EH (cell line): Measurements from ENCODE around the gene PRSS36.
"Not testable (repeated sequence)": the region's sequence is repeated elsewhere in the genome, so short reads cannot be mapped to it uniquely, and the experiment has no call there.

ENCODE experiments used
- DNase-seq: peaks from one replicate; pipeline ENCODE4 v3.0.0-alpha.2; 2015; ENCODE audit warnings: low read depth

The PRSS36 gene

GRCh38 chr16:31183432-31184428, 33.9 kb upstream of the PRSS36 start:
- DNase-seq: no peak

- peak; percentile 17 for DNase-seq
Observed at GRCh38 chr16:31182391-31182790, 32.5 kb upstream of the PRSS36 start.

- DNase-seq: peak; percentile 67
Observed at GRCh38 chr16:31181102-31181830, 31.4 kb upstream of the PRSS36 start.

DNA sequence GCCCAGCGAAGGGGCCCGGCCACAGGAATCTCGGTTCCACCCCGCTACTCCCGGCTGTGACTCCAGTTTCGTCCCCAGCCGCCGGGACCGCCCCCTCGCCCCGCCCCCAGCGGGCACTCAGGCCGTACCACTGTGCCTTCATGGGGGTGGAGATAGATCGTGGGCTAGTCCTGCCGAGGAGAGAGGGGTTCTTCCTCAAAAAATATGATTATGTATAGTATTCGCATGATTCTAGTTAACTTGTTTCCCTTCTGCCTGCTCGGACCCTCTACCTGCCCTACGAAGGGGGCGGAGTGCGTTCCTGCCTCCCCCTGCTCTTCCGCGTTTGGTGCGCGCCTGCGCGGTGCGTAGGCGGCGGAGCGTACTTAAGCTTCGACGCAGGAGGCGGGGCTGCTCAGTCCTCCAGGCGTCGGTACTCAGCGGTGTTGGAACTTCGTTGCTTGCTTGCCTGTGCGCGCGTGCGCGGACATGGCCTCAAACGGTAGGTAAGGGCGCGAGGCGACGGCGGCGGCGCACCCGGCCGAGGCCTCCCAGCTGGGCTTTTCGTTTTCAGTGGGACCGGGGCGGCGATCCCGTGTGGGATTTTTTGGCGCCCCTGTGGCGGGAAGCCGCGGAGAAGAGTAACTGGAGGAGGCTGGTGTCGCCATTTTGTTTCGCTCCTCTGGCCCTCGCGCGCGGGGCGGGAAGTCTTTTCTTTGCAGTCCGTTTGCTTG, 30.0 kb upstream of the PRSS36 start, which contains the start of gene FUS:
TSS of gene FUS (plus strand) at position 393 of the 713 bp plus-strand sequence. CDS start at position 469, 76 bp downstream.
- peak; percentile 86 for DNase-seq

DNA sequence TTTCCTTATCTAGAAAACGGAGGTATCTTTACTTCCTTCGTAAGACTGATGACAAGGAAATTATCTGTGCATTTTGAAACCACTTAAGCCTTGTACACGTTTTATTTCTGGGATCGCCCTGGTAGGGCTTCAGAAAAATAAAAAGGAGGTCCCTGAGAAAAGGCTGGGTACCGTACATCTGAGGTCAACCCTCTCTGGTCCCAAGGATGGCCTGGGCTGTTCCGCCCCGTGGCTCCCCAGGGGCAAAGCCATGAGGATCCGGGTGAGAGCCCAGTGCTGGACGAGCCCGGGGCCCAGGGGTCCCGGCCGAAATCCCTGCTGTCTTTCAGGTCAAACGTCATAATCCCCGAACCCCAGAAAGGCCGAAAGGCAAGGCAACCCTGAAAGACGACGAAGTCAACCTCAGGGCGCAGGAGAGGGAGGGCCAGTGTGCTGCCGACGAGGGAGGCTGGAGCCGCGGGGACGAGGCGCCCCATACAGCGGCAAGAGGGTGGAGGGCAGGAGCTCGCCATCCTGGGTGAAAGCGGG, 29.4 kb upstream of the PRSS36 start:
- no peak for DNase-seq

GRCh38 chr16:31177136-31177535, 27.3 kb upstream of the PRSS36 start:
- no peak for DNase-seq

DNA sequence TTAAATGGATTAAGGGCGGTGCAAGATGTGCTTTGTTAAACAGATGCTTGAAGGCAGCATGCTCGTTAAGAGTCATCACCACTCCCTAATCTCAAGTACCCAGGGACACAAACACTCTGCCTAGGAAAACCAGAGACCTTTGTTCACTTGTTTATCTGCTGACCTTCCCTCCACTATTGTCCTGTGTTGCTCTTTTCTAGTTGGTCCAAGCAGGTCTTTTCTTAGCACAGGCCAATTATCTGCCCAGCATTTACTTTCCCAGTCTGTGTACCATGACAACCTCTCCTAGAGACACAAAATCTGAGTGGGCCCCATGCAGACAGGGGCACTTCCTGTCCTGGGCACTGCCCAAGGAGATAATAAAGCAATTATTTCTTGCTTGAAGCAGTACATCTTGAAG, 20.2 kb upstream of the PRSS36 start:
- not testable (repeated sequence) for DNase-seq

DNA sequence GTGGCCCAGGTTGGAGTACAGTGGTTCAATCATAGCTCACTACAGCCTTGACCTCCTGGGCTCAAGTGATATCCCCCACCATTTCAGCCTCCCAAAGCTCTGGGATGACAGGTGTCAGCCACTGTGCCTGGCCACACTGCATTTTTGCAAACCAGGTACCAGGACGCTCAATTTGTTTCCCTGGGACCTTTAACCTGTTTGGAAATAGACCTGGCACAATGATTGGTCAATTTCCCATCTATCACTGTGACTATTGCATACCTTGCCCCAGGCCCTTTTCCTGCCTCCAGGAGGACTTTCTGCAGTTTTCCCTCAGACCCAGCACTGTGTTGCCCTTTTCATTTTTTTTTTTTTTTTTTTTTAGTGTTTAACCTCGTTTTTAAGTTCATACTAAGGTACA, 19.0 kb upstream of the PRSS36 start:
- DNase-seq: no peak

- no peak for DNase-seq
Observed at GRCh38 chr16:31167315-31167714, 17.4 kb upstream of the PRSS36 start.

DNA sequence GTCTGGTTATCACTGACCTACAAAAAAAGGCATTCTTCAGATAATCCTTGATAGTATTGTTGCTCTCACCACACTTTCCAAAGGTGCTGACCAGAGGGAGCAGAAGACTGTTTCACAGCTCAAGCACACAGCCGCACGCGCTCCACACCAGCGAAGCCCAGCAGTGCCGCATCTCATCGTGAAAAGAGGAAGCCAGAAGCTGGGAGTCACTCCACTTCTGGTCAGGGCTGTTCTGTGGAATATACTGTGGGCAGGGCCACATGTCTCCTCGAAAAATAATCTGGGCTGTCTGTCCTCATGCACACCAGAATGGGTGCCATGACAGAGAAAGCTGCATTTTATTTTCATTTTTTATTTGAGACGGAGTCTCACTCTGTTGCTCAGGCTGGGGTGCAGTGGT, 7.3 kb upstream of the PRSS36 start:
- peak; percentile 5 for DNase-seq

DNA sequence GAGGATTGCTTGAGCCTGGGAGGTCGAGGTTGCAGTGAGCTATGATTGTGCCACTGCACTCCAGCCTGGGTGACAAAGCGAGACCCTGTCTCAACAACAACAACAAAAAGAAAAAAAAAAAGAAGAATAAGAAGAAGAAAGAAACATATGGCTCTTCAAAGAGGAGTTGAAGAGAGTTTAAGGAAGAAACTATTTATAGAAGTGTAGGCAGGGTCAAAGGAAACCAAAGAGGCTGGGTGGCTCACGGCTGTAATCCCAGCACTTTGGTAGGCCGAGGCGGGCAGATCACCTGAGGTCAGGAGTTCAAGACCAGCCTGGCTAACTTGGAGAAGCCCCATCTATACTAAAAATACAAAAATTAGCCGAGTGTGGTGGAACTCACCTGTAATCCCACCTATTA, 1.1 kb upstream of the PRSS36 start:
- DNase-seq: not testable (repeated sequence)

DNA sequence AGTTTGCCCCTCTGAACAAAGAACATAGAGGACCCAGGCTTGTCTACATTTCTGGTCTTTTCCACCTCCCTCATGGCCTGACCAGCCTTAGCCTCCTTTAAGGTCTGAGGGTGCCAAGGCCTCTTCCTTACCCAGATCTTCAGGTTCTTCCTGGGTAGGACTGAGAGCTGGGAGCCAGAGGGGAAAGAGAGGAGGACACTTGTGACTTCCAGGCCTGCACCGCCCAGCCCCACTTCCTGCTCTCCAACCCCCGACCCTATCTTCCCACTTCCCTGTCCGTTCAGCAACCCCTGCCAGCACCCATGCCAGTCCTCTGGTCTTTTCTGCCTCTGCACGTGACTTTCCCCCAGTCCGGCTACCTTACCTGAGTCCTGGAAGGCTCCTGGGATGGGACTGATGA, 534 bp downstream of the PRSS36 start:
- DNase-seq: no peak

DNA sequence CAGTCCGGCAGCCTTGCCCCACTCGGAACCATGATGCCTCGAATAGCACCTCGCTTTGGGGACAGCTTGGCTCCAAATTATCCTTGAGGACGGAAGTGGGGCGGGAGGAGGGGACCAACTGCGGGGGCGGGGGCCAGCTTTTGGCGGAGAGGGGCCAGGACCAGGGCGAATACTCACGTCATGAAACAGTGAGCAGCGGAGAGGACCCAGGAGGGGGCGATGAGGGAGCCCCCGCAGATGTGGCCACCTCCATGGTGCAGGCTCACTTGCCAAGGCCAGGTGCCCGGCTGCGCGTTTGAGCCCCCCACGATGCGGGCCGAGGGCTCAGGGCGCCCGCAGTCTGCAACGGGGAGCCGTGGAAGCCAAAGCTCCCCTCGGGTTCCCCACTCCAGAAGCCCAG, 970 bp downstream of the PRSS36 start:
- no peak for DNase-seq

DNA sequence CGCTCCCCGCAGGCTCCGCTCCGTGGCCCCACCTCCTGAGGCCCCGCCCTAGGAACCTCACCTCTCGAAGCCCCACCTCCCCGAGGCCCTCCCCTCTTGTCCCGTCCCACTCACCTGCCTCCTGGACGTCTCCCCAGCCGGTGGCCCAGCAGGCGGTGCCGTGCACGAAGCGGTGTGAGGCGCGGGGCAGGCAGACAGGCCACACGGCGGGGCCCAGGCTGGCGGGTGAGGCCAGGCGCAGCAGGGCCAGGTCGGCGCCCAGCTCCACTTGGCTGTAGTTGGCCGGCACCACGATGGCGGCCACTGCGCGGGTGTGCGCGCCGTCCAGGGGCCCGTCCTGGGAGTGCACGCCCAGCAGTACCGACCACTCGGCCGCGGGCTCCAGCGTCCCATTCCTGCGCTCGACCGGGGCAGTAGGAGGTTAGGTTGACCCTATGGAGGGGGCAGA, 1.6 kb downstream of the PRSS36 start:
- DNase-seq: no peak

GRCh38 chr16:31147574-31147973, 2.3 kb downstream of the PRSS36 start:
- no peak for DNase-seq

- no peak for DNase-seq
Observed at GRCh38 chr16:31145398-31145990, 4.4 kb downstream of the PRSS36 start.

- DNase-seq: peak; percentile 13
Observed at GRCh38 chr16:31144418-31144817, 5.4 kb downstream of the PRSS36 start.

DNA sequence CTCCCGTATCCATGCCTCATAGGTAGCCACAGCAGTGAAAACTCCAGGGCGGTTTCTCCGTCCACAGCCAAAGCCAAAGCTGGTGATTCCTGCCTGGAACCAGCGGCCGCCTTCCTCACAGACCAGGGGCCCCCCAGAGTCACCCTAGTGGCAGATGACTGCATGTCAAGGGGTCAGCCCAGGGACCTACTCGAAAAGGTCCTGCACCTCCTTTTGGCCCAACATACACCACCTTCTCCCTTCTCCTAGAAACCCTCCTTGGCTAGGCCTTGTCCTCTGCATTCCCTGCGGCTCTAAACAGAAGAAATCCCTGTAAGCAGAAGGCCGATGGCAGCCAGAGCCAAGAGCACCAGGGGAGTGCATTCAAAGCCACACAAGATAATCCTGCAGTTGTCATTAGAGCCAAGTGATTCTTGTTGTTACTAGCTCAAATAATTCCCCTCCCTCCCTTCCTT, 6.1 kb downstream of the PRSS36 start:
- DNase-seq: no peak

DNA sequence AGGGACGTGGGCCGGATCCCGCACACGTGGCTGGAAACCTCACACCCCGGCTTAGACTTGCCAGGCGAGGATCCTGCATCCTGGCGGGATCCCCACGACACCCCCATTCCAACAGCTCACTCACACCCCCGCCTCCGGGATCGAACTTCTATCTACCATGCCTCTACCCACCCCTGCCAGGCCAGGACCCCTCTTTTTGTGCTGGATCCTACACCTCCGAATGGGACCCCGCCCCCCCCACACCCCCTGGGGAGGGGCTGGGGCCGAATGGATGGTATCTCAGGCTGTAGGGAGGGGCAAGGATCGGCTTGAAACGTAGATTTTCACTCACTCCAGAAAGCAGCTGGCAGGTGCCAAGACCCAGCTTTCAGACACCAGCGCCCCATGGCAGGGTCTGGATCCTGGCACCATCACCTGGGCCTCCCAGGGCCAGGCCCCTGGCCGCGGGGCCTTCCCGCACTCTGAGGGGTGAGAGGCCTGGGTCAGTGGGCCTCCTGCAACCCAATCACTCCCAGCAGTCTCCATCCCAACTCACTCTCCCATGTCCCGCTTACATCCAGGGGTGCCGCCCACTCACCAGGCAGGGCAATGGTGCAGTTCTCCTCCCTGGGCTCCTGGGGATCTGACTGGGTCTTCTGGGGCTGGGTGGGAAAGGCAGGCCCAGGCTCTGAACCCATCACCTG, 6.7 kb downstream of the PRSS36 start:
- DNase-seq: no peak

- peak; percentile 99 for DNase-seq
Observed at GRCh38 chr16:31142109-31143010, 7.5 kb downstream of the PRSS36 start.
